Measurements from ENCODE around the gene RABAC1.

RABAC1 gene

DNA sequence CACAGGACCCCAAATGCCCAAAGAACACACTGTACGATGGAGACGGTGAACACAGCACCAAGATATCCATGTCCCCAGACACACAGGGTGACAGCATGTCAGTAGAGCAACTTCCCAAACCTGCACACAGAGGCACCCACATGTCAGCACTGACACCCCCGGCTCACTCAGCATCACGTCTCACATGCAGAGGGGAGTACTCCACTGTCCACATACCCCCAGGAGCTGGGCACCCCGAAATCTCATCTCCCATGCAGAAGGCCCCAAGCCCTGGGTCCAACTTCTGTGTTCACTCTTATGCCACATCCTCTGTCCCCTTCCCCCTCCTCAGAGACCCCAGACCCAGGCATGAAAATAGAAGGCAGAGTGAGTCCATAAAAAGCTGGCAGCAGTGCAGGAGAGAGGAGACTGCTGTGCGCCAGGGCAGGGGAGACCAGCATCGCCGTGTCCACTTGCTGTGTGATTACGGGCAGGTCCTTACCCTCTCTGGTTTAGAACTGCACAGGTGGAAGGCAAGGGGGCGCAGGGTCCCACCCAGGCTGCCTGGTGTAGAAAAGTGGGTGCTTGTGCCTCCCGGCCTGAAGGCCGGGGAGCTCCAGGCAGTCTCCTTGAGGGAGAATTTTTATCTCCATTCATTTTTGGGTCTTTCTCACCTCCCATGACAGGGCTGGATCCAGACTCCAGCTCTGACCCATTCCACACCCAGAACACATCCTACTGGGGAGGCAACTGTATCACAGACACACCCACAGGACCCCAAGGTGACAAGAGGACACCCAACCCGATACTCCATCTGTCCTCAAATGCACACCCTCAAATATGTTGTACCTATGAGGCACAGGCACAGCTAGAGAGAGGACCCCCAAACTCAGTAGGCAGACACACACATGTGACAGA is 47.9 kb downstream of the RABAC1 start:
- TF ChIP-seq, protein P1, sequence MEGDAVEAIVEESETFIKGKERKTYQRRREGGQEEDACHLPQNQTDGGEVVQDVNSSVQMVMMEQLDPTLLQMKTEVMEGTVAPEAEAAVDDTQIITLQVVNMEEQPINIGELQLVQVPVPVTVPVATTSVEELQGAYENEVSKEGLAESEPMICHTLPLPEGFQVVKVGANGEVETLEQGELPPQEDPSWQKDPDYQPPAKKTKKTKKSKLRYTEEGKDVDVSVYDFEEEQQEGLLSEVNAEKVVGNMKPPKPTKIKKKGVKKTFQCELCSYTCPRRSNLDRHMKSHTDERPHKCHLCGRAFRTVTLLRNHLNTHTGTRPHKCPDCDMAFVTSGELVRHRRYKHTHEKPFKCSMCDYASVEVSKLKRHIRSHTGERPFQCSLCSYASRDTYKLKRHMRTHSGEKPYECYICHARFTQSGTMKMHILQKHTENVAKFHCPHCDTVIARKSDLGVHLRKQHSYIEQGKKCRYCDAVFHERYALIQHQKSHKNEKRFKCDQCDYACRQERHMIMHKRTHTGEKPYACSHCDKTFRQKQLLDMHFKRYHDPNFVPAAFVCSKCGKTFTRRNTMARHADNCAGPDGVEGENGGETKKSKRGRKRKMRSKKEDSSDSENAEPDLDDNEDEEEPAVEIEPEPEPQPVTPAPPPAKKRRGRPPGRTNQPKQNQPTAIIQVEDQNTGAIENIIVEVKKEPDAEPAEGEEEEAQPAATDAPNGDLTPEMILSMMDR (conservative IDR thresholded peaks at IDR 0.05; ENCODE audit: low read depth, low read length): no peak
- DNase-seq (ENCODE audit: low read depth): no peak
- H3K4me3 ChIP-seq (ENCODE audit: low read length): no peak overlapping the region

DNA sequence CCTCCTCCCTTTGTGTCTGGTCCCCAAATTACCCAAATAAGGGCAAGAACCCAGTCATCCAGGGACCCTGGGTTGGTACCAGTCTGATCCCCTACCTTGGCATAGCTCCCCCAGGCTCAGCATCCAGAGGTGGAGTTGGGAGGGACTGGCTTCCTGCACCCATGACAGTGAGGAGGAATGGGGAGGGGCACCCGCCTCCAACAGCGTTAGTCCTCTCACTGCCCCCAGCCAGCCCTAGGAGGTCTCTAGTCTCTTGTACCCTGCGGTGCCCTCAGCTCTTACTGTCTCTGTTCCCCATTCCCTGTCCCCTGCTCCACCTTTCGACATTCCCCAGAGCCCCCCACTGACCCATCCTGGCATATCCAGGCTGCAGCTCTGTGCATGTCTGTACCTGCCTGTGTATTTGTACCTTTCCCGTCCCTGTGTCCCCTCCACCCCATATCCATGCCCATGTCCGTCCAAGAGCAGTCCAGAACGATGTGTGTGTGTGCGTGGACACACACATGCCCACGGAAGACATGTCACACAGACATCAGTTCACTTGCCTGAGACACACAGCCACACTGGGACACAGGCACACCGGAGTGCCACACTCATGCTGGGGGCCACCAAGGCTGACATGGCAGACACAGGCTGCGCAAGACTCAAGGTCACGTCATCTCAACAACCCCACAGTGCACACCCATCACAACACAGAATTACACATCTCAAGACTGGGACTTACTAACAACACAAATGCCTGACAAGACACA is 48.7 kb downstream of the RABAC1 start:
- no peak for DNase-seq (ENCODE audit: low read depth)
- no peak overlapping the region for H3K4me3 ChIP-seq (ENCODE audit: low read length)
- TF ChIP-seq, protein P1 (conservative IDR thresholded peaks at IDR 0.05; ENCODE audit: low read depth, low read length): no peak

DNA sequence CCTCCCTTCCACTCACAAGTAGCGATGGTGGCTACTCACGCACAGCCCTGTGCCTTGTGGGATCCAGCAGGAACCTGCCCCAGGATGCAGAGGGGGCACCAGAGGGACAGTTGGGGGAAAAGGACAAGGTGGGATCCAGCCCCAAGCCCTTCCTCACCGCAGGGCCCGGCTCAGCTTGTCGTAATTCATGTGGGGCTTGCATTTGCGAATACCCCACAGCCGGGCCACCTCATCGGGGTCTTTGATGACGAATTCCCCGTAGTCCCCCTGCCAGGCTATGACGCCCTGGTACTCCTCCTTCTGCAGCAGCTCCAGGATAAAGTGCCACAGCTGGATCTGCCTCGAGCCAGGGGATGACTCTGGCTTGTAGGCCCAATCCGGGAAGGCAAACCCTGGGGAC is 49.4 kb downstream of the RABAC1 start:
- no peak for DNase-seq (ENCODE audit: low read depth)
- H3K4me3 ChIP-seq (ENCODE audit: low read length): no peak overlapping the region

DNA sequence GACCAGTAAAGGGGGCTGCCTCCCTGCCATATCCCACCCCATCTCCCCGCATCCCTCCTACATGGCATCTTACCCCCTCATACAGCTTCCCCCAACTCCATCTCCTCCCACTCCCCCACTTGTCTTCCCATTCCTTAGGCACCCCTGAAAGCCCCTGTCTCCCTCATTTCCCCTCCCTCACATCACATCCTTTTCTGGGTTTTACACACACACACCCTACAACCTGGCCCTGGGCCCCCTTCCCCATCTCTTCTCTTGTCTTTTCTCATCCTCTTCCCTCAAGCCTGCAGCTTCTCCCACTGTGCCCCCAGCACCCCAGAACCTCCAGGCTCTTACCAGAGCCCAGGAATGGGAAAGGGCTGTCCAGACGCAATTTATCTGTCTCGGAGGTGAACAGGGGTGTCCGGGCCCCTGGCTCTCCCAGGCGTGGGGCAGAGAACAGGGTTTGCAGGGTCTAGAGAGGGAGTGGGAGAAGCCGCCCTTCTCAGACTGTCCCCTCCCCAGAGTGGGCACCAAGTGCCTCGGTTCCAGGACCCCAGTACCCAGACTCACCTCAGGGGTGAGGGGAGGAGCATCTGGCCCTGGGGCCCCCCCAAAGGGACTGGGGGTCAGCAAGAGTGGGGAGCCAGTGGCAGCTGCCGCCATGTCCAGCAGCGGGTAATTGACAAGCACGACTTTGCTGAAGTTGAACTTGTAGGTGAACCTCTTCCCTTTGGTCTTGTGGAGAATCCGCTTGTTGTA is 50.2 kb downstream of the RABAC1 start:
- no peak for DNase-seq (ENCODE audit: low read depth)
- no peak overlapping the region for H3K4me3 ChIP-seq (ENCODE audit: low read length)
- TF ChIP-seq, protein P1 (conservative IDR thresholded peaks at IDR 0.05; ENCODE audit: low read depth, low read length): no peak

More for the DNA sequence above, 49.4 kb downstream of the RABAC1 start:
- TF ChIP-seq, protein P1 (conservative IDR thresholded peaks at IDR 0.05; ENCODE audit: low read depth, low read length): no peak

DNA sequence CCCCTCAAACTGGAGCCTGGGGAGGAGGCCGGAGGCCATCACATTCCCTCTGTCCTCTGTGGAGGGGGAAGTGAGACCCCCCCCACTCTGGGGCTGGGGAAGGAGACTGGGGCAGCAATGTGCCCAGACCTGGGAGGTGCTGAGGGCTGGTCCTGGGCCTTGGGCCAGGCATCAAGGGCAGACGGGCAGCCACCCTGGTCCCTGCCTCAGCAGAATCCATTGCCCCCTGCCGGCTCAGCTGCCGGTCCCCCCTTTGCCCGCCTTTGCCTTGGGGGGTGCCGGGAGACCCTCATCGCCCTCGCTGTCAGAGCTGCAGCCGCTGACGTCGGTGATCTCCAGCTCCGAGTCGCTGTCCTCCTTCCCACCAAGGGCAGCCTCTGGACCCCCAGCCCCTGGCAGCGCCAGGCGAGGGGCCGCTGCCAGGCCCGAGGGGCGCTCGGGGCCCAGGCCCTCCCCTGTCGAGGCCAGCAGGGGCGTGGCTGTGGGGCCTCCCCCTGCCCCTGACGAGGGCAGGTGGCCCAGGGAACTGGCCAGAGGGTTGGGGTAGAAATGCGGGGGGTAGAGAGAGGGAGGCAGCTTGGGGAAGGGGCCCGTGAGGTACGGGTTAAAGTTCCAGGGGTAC is 51.0 kb downstream of the RABAC1 start:
- TF ChIP-seq, protein P1 (conservative IDR thresholded peaks at IDR 0.05; ENCODE audit: low read depth, low read length): no peak
- no peak overlapping the region for H3K4me3 ChIP-seq (ENCODE audit: low read length)
- DNase-seq (ENCODE audit: low read depth): no peak

DNA sequence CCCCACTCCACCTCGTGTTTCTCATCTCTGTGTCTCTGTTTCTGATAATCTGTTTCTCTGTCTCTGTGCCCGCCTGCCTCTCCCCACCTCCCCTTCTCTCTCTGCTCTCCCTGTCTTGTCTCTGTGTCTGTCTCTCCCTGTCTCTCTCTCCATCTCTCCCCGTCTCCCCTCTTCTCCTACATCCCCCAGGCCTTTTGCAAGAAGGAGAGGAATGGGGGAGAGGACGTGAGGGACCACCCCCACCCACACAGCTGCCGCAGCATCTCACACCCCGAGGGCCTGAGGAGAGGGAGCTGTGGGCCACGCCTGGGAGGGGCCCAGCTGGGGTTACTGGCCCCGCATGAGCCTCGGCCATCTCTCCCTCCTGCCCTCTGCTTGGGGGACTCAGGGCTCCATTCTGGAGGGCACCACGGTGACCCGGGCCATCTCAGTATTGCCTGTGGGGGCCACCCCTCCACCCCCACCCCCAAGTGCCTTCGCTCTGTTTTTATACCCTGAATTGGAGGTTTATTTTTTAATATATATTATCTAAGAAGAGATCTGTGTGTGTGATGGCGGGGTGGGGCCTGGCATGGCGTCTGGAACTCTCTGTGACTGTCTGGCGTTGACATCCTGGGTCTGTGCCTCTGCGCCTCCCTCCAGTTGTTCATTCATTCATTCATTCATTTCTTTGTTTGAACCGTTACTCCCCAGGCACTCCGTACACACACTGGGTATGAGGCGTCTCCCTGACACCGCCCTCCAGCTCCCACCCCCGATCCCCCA is 52.0 kb downstream of the RABAC1 start:
- TF ChIP-seq, protein P1 (conservative IDR thresholded peaks at IDR 0.05; ENCODE audit: low read depth, low read length): no peak
- no peak for DNase-seq (ENCODE audit: low read depth)
- no peak overlapping the region for H3K4me3 ChIP-seq (ENCODE audit: low read length)

Data from retinal pigment epithelial cell (primary cell).